SK-N-DZ (cell line): ENCODE measurements around the gene IRF2. TPM values are rescaled to one million over a fixed set of nuclear protein-coding genes. Genes with fewer than 3 reads are reported as not detected.
A peak's percentile ranks its signal among the peaks of the same experiment; 100 is the strongest.

Source experiments
- DNase-seq: peaks from one replicate; pipeline ENCODE4 v3.0.0-alpha.2; 2015; ENCODE audit warnings: low spot score
- polyA plus RNA-seq, 2 experiments: library from polyadenylated mRNA; depleted of rRNA; stranded (reverse); fragments of >200 nt; gene quantifications; 2 replicates each; pipeline ENCODE4 v1.2.3, GENCODE V29; 2014

Gene IRF2
- 2.2 and 4.8 TPM in 2 replicates for polyA plus RNA-seq (2014; cell fraction: cytosol; rRNA removed)
- 2.2 and 2.7 TPM in 2 replicates for polyA plus RNA-seq (2014; cell fraction: nucleus; rRNA removed)

DNA sequence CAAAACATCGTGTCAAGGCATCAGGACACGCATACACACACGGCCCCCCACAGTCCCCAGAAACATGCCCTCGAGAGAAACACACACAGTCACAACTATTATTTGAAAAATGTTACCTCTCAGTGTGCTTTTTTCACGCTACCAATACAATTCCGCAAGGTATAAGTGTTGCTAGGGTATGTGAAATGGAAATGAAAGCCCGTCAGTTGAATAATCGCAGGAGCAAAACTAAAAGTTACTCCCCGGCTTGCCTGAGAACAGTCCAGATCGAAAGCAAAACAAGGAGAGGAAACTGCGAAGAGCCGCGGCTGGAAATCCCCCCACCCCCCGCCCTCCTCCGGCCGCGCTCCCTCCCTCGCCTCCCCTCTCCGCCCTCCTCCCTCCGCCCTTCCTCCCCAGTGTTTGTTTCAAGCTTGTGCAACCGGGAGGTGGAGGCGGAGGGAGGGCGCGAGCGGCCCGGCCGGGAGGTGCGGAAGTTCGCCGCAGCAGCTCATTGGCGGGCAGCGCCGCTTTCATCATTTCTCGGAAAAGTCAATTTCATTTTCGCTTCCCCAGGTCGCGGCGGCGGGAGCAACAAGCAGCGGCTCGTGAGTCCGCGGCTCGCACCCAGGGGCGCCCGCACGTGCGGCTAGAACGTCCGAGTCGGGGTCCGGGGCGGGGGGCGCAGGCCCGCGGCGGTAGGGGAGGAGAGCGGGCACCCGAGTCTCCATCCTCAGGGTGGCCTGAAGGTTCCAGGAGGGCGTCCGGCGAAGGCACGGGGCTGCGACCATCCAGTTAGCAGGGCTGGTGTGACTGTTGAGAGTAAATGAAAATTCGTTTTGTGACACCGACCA is at the start of gene IRF2:
Gene IRF2 (minus strand): TSS at position 288 of the 833 bp plus-strand sequence. CDS start 45,486 bp downstream, outside the sequence.
- DNase-seq: peak; percentile 85

GRCh38 chr4:184515606-184516005 is 41.3 kb upstream of the IRF2 start:
- no peak for DNase-seq

DNA sequence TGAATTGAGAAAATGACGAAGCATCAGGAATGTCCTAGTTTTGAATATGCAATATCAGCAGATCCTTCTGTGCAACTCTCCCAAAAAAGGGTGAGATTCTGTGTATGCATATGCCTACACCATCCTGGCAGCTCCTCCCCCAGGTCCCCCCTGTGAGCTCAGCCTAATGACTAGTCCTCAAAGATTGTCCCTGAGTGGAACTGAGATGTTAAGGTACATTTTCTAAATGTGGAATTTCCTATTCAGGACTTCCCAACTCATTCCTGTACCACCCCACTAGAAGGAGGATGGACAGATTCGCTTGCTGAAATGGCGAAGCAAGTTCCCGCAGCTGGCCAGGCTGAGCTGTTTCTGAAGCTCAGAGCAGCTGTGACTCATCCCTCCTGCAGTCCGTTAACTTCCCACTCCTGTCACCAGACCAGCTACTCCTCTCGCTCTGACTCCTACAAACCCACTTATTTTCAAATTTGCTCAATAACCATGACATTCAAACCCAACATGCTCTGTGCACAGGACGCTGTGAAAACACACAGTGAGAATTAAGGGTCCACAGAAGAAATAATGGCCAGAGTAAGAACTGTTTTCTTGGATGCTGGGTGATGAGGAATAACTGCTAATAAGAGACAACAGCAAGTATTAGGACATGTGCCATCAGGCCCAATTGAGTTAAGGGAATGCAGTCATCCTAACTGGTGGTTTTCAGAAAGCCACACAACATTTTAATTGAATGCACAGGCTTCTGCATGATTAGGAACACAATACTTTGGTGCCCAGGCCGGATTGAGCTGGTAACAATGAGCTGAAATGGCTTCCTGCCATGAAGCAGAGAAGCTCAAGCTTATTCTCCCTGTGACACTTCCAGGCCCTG is 40.0 kb upstream of the IRF2 start:
- no peak for DNase-seq

GRCh38 chr4:184513802-184514120 is 39.4 kb upstream of the IRF2 start:
- no peak for DNase-seq

DNA sequence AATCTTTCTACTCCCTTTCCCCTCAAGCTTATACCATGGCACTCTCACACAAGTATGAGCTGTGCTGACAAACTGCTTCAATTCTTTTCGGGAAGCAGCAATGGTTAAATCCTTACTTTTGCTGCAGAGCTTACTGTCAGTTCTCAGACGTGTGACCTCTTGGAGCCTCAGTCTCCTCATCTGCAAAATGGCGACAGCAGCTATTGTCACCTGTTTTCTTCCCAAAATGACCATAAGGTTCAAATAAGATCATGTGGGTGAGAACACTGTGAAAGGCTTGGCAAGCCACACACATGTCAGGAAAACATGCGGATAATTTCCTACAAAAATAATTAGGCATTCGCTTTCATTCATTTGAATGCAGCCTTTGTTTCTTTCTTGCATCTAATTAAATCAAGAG is 36.8 kb upstream of the IRF2 start:
- DNase-seq: no peak

GRCh38 chr4:184510401-184510800 is 36.1 kb upstream of the IRF2 start:
- DNase-seq: no peak

DNA sequence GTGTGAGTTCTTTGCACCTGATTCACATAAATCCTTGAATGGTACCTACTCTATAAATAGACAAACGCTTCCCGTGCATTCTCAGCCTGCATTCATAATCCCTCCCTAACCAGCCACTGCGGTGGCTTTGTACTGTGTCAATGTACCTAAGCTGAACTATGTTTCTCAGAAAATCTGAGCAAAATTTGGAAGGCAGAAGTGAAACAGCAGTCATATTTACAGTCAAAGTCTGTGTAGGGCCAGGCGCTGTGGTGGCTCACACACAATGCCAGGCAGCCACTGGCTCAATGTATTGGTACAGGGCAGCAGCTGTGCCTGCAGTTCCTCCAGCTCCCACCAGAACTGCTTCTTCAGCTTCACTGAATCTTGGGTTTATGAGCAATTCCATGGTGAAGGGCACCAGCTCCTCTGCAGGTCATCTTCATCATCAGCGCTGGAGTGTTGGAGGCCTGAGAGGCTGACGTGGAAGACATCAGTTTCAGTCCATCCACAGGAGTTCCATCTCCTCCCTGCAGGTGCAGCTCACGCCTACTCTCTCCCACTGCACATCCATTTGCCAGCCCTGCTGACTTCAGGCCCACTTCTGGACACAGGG is 32.3 kb upstream of the IRF2 start:
- DNase-seq: peak; percentile 3

DNA sequence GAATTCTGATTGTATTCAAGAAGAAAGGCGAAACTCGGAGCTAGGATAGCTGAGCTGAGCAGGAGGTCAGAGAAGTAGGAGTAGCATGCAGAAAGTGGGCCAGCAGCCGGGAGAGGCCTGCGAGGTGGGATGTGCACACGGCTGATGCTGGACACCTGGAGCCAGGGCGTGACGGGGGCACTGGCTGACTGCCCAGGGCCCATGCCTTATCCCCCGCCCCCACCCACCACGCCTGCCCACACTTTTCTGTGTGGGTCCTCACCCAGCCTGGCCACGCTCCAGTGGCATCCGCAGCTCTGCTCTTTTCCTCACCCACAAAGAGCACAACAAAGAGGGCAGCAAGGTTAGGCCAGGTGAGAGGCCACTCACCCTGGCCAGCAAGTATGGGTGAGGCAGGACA is 30.0 kb upstream of the IRF2 start:
- DNase-seq: no peak

GRCh38 chr4:184503869-184504300 is 29.5 kb upstream of the IRF2 start:
- DNase-seq: no peak

GRCh38 chr4:184500748-184501589 is 26.6 kb upstream of the IRF2 start:
- DNase-seq: no peak

DNA sequence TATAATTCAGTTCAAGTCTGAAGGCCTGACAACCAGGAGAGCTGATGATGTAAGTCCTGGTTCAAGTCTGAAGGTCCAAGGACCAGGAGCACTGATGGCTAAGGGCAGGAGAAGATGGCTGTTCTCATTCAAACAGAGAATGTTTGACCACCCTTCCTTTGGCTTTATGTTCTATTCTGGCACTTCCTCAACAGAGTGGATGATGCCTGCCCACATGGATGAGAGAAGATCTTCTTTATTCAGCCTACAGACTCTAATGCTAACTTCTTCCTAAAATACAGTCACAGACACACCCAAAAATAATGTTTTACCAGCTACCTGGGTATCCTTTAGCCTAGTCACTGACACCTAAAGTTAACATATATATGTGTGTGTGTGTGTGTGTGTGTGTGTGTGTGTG is 25.6 kb upstream of the IRF2 start:
- no peak for DNase-seq

DNA sequence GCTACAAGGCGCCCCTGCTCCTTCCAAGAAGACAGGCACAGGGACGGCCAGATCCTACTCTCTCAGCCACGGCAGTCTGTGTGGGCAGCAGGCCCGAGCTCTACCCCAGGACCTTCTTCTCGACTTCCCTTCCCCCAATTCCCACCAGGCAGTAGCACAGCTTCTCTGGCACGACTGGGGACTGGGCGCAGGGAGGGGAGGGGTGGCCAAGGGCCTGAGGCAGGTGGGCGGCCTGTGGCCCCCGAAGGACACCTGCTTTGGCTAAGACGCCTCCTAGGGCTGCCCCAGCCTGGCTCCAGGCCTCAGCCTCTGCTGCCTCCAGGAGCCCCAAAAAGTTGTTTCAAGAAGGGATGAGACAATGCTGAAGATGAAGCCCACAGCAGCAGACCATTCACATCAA is 24.2 kb upstream of the IRF2 start:
- no peak for DNase-seq

DNA sequence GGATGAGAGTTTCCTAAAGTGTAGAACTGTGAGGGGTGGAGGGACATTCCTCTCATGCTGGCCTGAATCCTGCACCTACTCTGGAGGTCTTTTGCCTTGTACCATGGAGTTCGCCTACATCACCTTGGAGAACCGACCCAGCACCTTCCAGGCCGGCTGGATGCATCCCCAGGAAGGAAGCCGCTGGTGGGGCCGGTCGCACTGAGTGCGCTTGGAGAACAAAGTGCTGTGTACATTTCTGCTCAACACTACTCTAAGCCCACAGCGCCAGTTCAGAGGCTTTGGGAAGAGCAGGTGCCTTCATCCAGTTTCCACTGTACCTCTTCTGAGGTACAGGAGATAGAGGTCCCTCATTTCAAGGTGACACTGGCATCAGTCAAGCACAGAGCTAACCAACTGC is 15.4 kb upstream of the IRF2 start:
- no peak for DNase-seq

- no peak for DNase-seq
These were observed 13.2 kb upstream of the IRF2 start for GRCh38 chr4:184487503-184487902.

- DNase-seq: no peak
These were observed 10.9 kb upstream of the IRF2 start for GRCh38 chr4:184485279-184485678.

DNA sequence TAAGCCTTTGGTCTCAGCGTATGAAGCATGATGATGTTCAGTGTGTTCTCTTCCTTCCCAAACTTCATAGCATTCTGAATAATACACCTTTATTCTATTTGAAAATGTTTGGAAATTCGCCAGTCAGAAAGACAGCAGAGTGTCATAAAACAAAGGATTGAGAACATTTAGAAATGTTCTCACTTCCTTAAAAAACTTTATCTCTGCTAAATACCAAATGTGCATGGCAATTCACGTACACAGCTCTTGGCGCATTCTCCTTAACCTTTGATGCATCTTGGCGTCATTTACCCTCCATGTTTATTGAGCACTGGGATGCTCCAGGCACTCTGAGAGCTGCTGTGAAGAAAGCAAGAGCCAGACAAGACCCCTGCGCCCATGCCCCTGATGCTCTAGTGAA is 7.2 kb upstream of the IRF2 start:
- DNase-seq: no peak

DNA sequence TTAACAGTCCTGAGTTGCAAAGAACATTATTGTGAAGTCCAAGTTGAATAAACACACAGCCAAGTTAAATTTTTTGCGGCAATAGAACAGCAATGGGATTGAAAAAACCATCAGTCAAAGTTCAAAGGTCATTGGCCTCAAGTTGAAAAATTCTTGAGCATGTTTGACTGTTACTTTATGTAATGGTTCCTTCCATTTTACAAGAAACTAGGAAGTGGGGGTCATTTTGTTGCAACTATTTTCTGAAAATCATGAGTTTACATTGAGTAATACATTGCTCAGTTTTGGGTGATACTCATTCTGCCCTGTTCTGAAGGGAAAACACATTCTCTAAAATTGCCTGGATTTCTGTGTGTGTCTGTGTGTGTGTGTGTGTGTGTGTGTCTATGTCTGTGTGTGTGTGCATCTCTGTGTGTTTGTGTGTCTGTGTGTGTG is 5.2 kb upstream of the IRF2 start:
- no peak for DNase-seq

- DNase-seq: no peak
These were observed 3.0 kb upstream of the IRF2 start for GRCh38 chr4:184477201-184477999.

DNA sequence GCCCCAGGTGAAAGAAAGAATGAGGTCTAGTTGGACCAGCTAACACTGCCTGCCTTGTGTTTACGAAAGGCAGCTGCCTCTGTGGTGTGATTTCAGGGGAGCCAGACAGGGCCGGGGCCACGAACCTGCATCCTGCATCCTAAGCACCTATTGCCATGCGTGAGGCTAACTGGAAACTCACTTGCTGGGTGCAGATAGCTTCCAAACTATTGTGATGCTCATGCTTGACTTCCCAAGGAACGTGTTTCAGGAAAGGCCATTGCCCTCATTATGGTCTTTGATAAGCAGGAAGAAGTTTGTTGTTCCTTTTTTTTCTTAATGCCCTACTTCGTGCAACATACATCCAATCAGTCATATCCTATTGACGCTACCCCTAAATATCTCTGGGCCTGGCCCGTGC is 2.3 kb upstream of the IRF2 start:
- no peak for DNase-seq

DNA sequence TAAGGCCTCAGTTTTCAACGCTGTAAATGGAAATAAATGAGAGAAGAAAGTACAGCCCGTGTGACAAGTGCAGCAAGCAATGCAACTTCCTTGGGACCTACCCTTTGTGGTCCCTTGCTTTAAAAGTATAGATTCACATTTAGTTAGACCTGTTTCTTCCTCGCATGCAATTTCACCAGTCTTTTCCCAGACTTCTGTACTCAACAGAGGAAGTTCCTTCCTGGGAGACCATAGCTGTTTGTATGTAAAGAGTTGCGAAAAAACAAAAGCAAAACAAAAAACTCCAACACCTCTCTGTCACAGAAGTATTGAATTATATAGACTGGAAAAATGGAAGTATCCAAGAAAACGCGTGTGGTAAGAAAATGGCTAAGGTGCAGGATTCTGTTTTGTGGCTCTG is 1.1 kb upstream of the IRF2 start:
- DNase-seq: no peak

DNA sequence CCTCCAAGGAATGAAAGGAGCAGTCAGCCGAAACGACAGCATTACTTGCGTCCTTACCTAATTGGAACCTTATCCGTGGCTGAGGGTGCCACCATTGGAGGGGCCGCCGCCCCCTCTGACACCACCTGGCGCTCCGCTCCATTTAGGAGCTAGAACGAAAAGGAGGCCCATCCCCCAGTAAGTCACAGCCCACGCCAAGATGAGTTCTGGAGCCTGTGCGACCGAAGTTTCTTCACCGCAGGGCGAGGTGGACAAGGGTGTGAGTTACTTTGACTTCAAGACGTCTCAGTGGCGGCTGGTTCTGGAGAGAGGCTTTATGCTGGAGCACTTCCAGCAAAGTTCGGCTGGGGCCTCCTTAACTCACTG is 729 bp upstream of the IRF2 start:
- peak; percentile 6 for DNase-seq
